Endothelial cell of umbilical vein (primary cell): Measurements from ENCODE around the gene ACBD5. TPM values are rescaled to one million over a fixed set of nuclear protein-coding genes. Genes with fewer than 3 reads are reported as not detected.
"Not testable (repeated sequence)": the region's sequence is repeated elsewhere in the genome, so short reads cannot be mapped to it uniquely, and the experiment has no call there.

ENCODE experiments used
- BruUV-seq: library from RNA; stranded (reverse); fragments of 400-500 nt; replicated peaks from 2 replicates; lab custom pipeline; 2021; lab: Mats Ljungman, UMichigan
- CTCF ChIA-PET: fragments of 300-600, 350-600 bp; sonication (Branson Sonifier 250); formaldehyde crosslinking; loops from one replicate; lab custom pipeline; 2021; ENCODE audit warnings: antibody characterized with exemption, inconsistent platforms; lab: Charles Lee
- POLR2A ChIA-PET: fragments of 300-600, 350-600 bp; sonication (Branson Sonifier 250); formaldehyde crosslinking; loops from one replicate; lab custom pipeline; 2021; ENCODE audit warnings: antibody characterized with exemption, inconsistent platforms; lab: Charles Lee
- DNase-seq: peaks from one replicate; pipeline ENCODE4 v3.0.0-alpha.2; 2011; ENCODE audit warnings: low read depth, low spot score
- FAIRE-seq: peaks from 2 replicates; lab custom pipeline; 2011; peaks lifted over from hg19 to GRCh38; lab: Jason Lieb, UNC
- H2AFZ ChIP-seq: 2 replicates; pipeline ENCODE4 v1.6.0; 2012; ENCODE audit warnings: low read depth, low read length, control low read depth, inconsistent platforms
- H3K27ac ChIP-seq: 2 replicates; pipeline ENCODE4 v1.5.1; 2011; ENCODE audit warnings: low read depth, mild to moderate bottlenecking, control low read depth, low read length, moderate library complexity; ENCODE audit not compliant: insufficient read depth
- H3K27me3 ChIP-seq, 2 experiments: 2 replicates each; pipeline versions ENCODE4 v1.6.0 to v1.6.1; 2011; ENCODE audit warnings: low read length in 2 of 2, mixed read lengths in 1 of 2; ENCODE audit not compliant: control insufficient read depth in 2 of 2, insufficient read depth in 2 of 2
- H3K36me3 ChIP-seq, 2 experiments: 2 replicates in 1 of 2; 3 replicates in 1 of 2; pipeline ENCODE4 v1.5.1; 2011; ENCODE audit warnings: low read length in 2 of 2, mild to moderate bottlenecking in 1 of 2, moderate library complexity in 1 of 2; ENCODE audit not compliant: control insufficient read depth in 2 of 2, insufficient read depth in 2 of 2; ENCODE audit errors: extremely low read depth in 1 of 2
- H3K4me1 ChIP-seq: 3 replicates; pipeline ENCODE4 v1.5.1; 2011; ENCODE audit warnings: mild to moderate bottlenecking, low read length; ENCODE audit not compliant: control insufficient read depth, insufficient read depth; ENCODE audit errors: extremely low read depth
- H3K4me2 ChIP-seq: 2 replicates; pipeline ENCODE4 v1.6.1; 2011; ENCODE audit warnings: low read length, control low read depth, mixed read lengths; ENCODE audit not compliant: insufficient read depth
- H3K4me3 ChIP-seq, 3 experiments: fragments of 200-600 bp in 1 of 3; sonication (generic), shearing (Covaris generic) in 1 of 3; replicated peaks in 1 of 3; 2 replicates each; pipeline ENCODE4 v1.5.1; 2011 to 2016; ENCODE audit warnings: control low read depth in 3 of 3, low read length in 3 of 3, mild to moderate bottlenecking in 2 of 3, inconsistent platforms in 1 of 3, low read depth in 1 of 3, moderate library complexity in 1 of 3; ENCODE audit not compliant: insufficient read depth in 1 of 3
- H3K79me2 ChIP-seq: 2 replicates; pipeline ENCODE4 v1.6.0; 2012; ENCODE audit warnings: low read length, inconsistent platforms; ENCODE audit not compliant: control insufficient read depth, insufficient read depth
- H3K9ac ChIP-seq: replicated peaks from 2 replicates; pipeline ENCODE3; 2011; ENCODE audit warnings: low read length, control low read depth; ENCODE audit not compliant: insufficient read depth; ENCODE audit errors: extremely low read depth
- H3K9me1 ChIP-seq: replicated peaks from 3 replicates; pipeline ENCODE4 v1.6.0; 2011; ENCODE audit warnings: mild to moderate bottlenecking, low read length; ENCODE audit not compliant: control insufficient read depth, insufficient read depth; ENCODE audit errors: extremely low read depth
- H3K9me3 ChIP-seq: replicated peaks from 2 replicates; pipeline ENCODE4 v1.5.1; 2012; ENCODE audit warnings: low read length, inconsistent platforms; ENCODE audit not compliant: control insufficient read depth, insufficient read depth
- H4K20me1 ChIP-seq: replicated peaks from 2 replicates; pipeline ENCODE3; 2011; ENCODE audit warnings: mild to moderate bottlenecking, low read length; ENCODE audit not compliant: control insufficient read depth, insufficient read depth; ENCODE audit errors: extremely low read depth
- CTCF ChIP-seq, 2 donors: IDR thresholded peaks; 1 replicate in 1 of 2; 2 replicates in 1 of 2; pipeline ENCODE4 v1.5.1; 2011; ENCODE audit warnings: low read length in 2 of 2, mild to moderate bottlenecking in 2 of 2, moderate library complexity in 2 of 2, control low read depth in 1 of 2, inconsistent platforms in 1 of 2, low read depth in 1 of 2; ENCODE audit not compliant: insufficient read depth in 1 of 2; ENCODE audit errors: extremely low read depth in 1 of 2
- EZH2 ChIP-seq: IDR thresholded peaks from 2 replicates; pipeline ENCODE4 v1.6.1; 2012; ENCODE audit warnings: borderline replicate concordance, low read depth, mild to moderate bottlenecking, moderate library complexity, low read length, inconsistent platforms; ENCODE audit not compliant: severe bottlenecking
- FOS ChIP-seq: IDR thresholded peaks from 2 replicates; pipeline ENCODE4 v1.6.1; 2011; ENCODE audit warnings: mild to moderate bottlenecking, low read length, moderate library complexity, borderline replicate concordance; ENCODE audit not compliant: insufficient read depth
- GATA2 ChIP-seq: IDR thresholded peaks from 2 replicates; pipeline ENCODE4 v1.7.0; 2011; ENCODE audit warnings: low read depth, mild to moderate bottlenecking, moderate library complexity, mixed read lengths, low read length; ENCODE audit not compliant: insufficient read length, insufficient read depth
- JUN ChIP-seq: IDR thresholded peaks from 2 replicates; pipeline ENCODE4 v1.6.1; 2011; ENCODE audit warnings: borderline replicate concordance, low read depth; ENCODE audit not compliant: insufficient read length, insufficient read depth
- MYC ChIP-seq: IDR thresholded peaks from one replicate; pipeline ENCODE4 v1.6.1; 2011; ENCODE audit warnings: mild to moderate bottlenecking, low read depth, low read length
- POLR2A ChIP-seq: IDR thresholded peaks from 2 replicates; pipeline ENCODE4 v1.6.1; 2012; ENCODE audit warnings: low read depth, mild to moderate bottlenecking, control low read depth, low read length
- POLR2AphosphoS5 ChIP-seq: IDR thresholded peaks from 2 replicates; pipeline ENCODE4 v1.6.1; 2012; ENCODE audit warnings: low read depth, mild to moderate bottlenecking, control low read depth, low read length, moderate library complexity; ENCODE audit not compliant: insufficient read depth
- dilution Hi-C: fragments of 300-500 bp; cut with MboI; formaldehyde crosslinking; loops from one replicate; pipeline ENCODE4 v1.15.0; 2019; ENCODE audit warnings: low sequenced_read_pairs; ENCODE audit not compliant: extremely low pct_ligation_motif_present
- intact Hi-C: fragments of 100-400 bp; cut with micrococcal nuclease; formaldehyde crosslinking; loops from one replicate; pipeline ENCODE4 v1.10.0; 2022
- polyA plus RNA-seq, 4 experiments: library from polyadenylated mRNA; depleted of rRNA in 3 of 4; stranded (reverse) in 3 of 4; unstranded in 1 of 4; fragments of >200 nt; gene quantifications; 2 replicates each; pipeline versions ENCODE4 v1.2.1 to v1.2.3, GENCODE V29; 2011 to 2012; ENCODE audit warnings: missing spikeins in 1 of 4
- total RNA-seq: library from RNA; stranded (reverse); gene quantifications from 2 replicates; pipeline ENCODE4 v1.2.3, GENCODE V29; 2021
- TF ChIP-seq, protein P1 (sequence below): IDR thresholded peaks from 2 replicates; pipeline ENCODE4 v1.6.1; 2011; ENCODE audit not compliant: insufficient read depth, insufficient read length

Gene ACBD5
- total and polyA plus RNA-seq, 2 donors (not counting 3 experiments of a cell fraction or from before 2014, with no cell fraction given) = 6.6 to 21.5 TPM

DNA sequence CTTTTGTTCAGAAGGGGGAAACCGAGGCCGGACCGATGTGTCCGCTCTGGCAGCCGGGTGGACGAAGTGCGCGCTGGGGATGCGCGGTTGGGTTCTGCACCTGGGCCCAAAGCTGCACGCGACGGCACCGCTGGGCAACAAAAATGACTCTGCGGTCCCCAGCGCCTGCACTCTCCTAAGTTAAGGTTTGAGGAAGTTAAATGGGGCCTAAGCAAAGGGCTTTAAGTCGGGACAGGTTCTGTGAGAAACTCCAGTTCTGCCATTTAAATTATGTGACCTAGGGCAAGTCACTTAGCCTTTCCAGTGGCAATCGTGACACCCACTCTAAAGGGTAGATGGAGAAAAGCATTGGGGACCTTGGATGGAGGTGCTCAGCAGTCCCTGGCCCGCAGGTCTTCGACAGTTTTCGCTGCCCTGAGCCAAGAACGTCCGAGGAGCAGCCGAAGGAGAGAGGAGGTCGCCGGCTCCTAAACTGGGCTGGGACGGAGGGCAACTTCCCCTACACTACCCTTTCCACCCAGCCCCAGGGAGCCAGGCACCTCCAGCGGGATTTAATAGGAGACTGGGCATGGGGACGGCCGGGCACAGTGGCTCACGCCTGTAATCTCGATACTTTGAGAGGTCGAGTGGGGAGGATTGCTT is 534 bp upstream of the ACBD5 start:
- Histone ChIP-seq H3K36me3 (no peaks in the 10 kb centered on the region), H3K4me2 (peak overlapping the region; percentile 42), H3K27ac (peak overlapping the region; percentile 83), H4K20me1 (no peaks in the 10 kb centered on the region), H3K79me2 (peaks cover 10% of the 10 kb centered on the region), H3K9me3 (no peaks in the 10 kb centered on the region), H3K9me1 (no peaks in the 10 kb centered on the region), H3K9ac (peak overlapping the region; percentile 90), H2AFZ (peak overlapping the region; percentile 72), H3K4me3 (peak overlapping the region in 2 of 3 experiments; percentile 69 to 84), H3K4me1 (peaks cover 18% of the 10 kb centered on the region), H3K27me3 (no peaks in the 10 kb centered on the region)
- ChIA-PET POLR2A (interaction anchor here (0.7 kb wide), 1 partner anchor 287 kb away, joined by 3 read pairs; no protein-coding TSS in a partner anchor), CTCF (no interaction called here)
- TF ChIP-seq JUN (no peak), CTCF (IDR thresholded peaks at IDR 0.05; ENCODE audit: extremely low read depth in 1 of 2, insufficient read depth in 1 of 2, low read depth in 1 of 2, low read length in 2 of 2) (no peak), POLR2A (no peak), GATA2 (no peak), EZH2 (no peak), FOS (no peak), MYC (no peak), POLR2AphosphoS5 (no peak)
- TF ChIP-seq, protein P1, sequence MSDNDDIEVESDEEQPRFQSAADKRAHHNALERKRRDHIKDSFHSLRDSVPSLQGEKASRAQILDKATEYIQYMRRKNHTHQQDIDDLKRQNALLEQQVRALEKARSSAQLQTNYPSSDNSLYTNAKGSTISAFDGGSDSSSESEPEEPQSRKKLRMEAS = no peak
- DNase-seq (peak; percentile 38), FAIRE-seq (peak; percentile 47)
- no TSS peak for BruUV-seq
- intact Hi-C loops (loop anchor here (2.0 to 5.0 kb wide), 4 partner anchors 121 to 544 kb away; partner anchors contain the start of genes ABI1, PDSS1 and RAB18), dilution Hi-C loops (no loop called here)

- H3K4me2 ChIP-seq, dilution Hi-C loops, BruUV-seq, DNase-seq, POLR2A ChIA-PET, H3K9me3 ChIP-seq, H3K27ac ChIP-seq, H3K36me3 ChIP-seq, H4K20me1 ChIP-seq, intact Hi-C loops, H2AFZ ChIP-seq, H3K4me3 ChIP-seq, H3K27me3 ChIP-seq, FAIRE-seq, H3K9ac ChIP-seq, H3K9me1 ChIP-seq, H3K4me1 ChIP-seq: not testable (repeated sequence)
- CTCF ChIA-PET = interaction anchor here (3.0 kb wide), 1 partner anchor 14 kb away, joined by 15 read pairs; no protein-coding TSS in a partner anchor
- H3K79me2 ChIP-seq = peaks cover 12% of the 10 kb centered on the region
These were observed 3.1 kb downstream of the ACBD5 start for GRCh38 chr10:27237531-27237930.
